EL (cell line): Measurements from ENCODE around the gene FOXD2.

ENCODE experiments used
- DNase-seq: peaks from one replicate; pipeline ENCODE4 v3.0.0-alpha.2; 2016

FOXD2 gene

GRCh38 chr1:47417170-47418044 lies 20.4 kb upstream of the FOXD2 start:
- no peak for DNase-seq

- DNase-seq: no peak
Observed at GRCh38 chr1:47418122-47418521, 19.7 kb upstream of the FOXD2 start.

GRCh38 chr1:47418681-47419325 lies 19.0 kb upstream of the FOXD2 start:
- DNase-seq: no peak

GRCh38 chr1:47420547-47420946 lies 17.3 kb upstream of the FOXD2 start:
- no peak for DNase-seq

- no peak for DNase-seq
Observed at GRCh38 chr1:47423872-47424271, 14.0 kb upstream of the FOXD2 start.

DNA sequence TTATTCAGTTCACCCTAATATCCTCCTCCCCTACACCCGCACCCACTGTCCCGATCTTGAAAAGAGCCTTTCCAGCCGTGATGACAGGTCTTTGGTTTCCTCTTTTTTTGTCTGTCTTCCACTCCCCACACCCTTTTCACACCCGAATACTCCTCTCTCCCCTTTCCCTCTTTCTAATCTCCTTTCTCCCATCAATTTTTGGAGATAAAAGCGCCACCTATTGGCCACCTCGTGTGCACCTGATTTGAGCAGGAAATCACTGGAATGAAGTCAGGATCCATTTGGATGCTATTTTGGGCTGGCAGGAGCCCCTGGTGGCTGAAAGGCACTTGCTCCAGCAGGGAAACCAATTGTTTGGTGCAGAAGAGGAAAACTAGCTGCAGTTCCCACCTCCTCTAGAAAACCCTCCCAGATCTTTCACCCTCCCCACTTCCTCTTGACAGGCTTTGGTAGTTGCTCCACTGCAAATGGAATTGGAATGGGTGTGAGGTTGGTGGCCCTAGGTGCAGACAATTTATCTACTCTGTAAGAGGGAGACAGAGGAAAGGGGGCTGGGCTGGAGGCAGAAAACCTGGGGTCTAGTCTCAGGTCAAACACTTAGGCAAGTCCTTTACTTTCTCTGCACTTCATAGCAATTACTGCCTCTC lies 13.4 kb upstream of the FOXD2 start:
- DNase-seq: peak; percentile 77

GRCh38 chr1:47431534-47431933 lies 6.3 kb upstream of the FOXD2 start:
- peak; percentile 76 for DNase-seq

DNA sequence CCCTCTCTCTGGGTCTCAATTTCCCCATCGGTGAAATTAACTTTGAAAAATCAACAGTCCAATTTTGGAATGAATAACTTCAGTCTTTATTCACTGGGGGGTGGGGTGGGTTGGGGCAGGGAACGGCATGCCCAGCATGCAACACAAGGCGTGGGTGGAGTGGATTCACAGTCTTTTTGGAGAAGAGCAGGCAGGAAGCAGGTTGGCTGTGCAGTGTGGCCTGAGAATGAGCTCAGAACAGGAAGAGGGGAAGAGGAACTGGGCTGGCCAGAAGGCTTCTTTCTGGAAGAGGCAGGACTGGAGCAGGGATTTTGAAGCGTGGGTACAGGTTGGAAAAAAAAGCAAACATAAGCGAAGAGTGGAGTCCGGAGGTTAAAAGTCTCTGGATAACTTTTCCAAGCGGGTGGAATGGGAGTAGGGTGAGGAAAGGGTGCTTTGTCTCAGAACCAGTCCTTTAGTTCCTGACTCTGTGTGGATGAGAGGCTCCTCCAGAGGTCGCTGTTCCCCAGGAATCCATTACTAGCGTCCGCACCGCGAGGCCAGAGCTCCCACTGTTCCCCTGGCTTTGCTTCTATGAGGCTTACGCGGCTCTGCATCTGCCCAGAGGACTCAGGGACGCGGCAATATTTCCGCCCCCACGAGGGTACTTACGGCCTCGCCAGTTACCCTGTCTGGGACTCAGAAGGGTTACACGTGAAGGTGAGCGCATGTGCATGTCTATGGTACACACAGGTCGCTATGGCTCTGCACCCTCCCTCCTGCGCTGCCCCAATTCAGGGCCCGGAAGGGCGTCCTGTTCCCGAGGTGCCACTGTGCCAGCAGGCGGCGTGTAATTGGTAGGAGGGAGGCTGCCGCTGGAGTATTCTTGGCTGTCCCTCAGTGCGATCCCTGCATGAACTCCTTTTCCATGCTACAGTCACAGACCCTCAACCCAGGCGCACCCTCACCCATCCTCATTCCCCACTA lies 5.5 kb upstream of the FOXD2 start:
- peak; percentile 78 for DNase-seq

DNA sequence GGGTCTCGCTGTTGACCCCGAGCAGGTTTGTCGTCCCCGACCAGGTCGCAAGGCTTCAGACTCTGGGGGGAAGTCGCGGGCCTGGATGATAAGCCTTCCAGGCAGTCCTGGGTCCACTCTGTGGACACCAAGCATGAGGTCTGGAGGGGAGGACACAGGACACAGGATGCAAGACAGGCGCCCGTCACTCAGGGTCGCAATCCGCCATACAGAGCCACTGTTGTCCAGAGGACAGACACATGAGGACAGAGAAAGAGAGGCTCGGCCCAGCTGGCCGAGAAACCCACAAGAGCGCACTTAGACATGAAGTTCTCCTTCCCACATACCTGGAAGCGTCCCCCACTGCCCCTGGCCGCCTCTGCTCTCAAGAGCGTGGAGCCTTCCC lies 4.8 kb upstream of the FOXD2 start:
- DNase-seq: no peak

GRCh38 chr1:47433477-47434050 lies 4.3 kb upstream of the FOXD2 start:
- no peak for DNase-seq

GRCh38 chr1:47434051-47434842 lies 3.6 kb upstream of the FOXD2 start:
- peak; percentile 47 for DNase-seq

DNA sequence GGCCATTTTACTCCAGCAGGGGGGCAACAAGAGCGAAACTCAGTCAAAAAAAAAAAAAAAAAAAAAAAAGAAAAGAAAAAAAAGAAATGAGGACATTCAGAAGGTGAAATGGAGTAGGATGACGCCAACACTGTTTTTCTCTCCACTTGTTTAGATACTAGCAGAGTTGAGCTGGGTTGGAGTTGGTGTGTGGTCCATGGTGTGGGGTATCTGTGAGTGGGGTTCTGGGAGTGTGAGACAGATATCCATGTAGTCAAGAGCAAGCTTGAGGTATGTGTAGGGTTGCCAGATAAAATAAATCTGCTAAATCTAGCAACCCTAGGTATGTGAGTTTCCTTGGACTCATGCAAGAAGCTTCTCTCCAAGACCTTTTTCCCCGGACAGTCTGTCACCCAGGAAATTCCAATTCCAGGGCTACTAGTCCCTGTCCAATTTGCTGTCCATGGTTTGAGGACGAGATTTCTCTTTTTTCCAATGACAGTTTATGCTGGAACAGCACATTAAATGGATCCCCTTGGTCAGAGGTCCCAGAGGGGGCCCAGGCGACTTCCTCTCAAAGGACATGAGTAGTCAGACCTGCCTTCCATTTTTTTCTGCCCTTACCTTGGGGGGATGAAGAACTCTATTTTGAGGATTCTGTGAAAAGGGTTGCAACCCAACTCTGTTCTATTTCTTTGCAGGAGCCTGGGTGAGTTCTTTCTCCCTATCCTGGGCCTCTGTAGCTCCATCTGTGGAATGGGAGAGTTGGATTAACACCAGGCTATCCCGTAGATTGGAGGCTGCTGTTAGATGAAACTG lies 2.1 kb upstream of the FOXD2 start:
- no peak for DNase-seq

- peak; percentile 80 for DNase-seq
Observed at GRCh38 chr1:47436304-47436978, 1.4 kb upstream of the FOXD2 start.

DNA sequence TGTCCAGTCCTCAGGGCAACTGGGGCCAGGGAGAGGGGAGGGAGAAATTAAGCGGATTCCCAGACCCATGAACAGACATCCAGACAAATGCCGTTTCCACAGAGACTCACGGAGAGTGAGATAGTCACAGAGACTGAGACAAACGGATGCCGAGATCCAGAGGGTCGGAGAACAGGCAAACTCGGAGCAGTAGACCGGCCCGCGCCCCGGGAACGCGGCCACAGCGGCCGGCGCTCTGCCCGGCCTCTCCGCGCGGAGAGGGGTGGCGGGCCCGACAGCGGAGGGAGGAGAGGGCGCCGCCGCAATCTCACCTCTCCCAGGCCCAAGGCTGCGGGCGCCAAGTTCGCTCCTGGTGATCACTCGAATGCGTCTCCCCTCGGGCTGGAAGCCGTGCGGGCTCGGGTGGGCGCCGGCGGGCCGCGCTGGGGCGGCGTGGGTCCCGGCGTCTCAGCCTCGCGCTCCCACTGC lies 831 bp upstream of the FOXD2 start:
- DNase-seq: peak; percentile 44

DNA sequence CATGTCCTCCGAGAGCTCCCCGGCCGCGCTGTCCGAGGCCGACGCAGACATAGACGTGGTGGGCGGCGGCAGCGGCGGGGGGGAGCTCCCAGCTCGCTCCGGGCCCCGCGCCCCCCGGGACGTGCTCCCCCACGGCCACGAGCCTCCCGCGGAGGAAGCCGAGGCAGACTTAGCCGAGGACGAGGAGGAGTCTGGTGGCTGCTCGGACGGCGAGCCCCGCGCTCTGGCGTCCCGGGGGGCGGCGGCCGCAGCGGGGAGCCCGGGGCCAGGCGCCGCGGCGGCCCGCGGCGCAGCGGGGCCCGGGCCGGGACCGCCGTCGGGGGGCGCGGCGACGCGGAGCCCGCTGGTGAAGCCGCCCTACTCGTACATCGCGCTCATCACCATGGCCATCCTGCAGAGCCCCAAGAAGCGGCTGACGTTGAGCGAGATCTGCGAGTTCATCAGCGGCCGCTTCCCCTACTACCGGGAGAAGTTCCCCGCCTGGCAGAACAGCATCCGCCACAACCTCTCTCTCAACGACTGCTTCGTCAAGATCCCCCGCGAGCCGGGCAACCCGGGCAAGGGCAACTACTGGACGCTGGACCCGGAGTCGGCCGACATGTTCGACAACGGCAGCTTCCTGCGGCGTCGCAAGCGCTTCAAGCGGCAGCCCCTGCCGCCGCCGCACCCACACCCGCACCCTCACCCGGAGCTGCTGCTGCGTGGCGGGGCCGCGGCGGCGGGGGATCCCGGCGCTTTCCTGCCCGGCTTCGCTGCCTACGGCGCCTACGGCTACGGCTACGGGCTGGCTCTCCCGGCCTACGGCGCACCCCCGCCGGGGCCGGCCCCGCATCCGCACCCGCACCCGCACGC lies 547 bp downstream of the FOXD2 start:
- no peak for DNase-seq

DNA sequence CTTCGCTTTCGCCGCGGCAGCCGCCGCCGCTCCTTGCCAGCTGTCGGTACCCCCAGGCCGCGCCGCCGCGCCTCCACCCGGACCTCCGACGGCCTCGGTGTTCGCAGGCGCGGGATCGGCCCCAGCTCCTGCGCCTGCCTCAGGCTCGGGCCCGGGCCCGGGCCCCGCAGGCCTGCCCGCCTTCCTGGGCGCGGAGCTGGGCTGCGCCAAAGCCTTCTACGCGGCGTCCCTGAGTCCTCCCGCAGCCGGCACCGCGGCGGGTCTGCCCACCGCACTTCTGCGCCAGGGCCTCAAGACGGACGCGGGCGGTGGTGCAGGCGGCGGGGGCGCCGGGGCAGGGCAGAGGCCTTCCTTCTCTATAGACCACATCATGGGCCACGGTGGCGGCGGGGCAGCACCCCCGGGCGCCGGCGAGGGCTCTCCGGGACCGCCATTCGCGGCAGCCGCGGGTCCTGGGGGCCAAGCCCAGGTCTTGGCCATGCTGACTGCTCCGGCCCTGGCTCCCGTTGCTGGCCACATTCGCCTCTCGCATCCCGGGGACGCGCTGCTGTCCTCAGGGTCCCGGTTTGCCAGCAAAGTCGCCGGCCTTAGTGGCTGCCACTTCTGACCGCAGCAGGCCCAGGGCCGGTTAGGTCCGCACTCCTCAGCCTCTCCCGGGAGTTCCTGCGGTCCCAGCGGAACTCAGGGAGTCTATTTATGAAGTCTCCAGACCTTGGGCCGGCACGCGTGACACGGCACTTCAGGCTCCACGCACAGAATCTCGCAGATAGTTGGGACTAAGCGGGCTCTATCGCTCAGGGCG lies 1.4 kb downstream of the FOXD2 start:
- DNase-seq: no peak

DNA sequence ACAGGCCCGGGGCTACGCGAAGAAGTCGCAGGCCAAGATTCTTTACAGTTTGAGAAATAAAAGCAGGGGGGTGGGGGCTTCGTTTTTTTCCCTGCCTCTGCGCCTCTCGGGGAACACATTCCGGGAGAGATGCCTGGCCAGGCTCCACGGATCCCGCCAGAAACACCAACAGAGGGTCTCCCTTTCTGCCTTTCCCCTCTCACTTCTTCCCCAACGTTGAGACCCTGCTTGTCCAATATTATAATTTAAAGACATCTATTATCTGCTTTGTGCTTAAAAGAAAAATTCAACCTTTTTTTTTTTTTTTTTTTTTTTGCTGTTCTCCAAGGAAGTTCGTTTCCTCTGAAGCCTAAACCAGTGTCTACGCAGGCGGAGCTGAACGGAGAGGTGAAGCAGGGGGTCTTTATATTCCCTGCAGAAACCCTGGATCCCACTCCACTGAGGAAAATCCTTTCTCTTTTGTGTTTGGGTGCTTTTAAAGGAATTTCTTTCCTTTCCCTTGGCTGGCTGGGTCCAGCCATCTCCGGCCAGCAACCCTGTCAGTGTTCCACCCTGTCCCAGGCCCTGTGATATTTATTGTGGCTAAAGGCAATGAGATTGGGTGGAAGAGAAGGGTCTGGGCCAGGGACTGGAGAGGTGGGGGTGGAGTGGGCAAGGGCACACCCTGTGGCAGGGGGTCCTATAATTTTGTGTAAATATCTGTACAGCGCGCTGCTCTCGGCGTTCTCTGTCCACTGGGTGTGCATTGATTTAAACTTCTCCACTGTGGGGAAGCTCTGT lies 2.2 kb downstream of the FOXD2 start:
- no peak for DNase-seq
